GM23338 (cell line): Measurements from ENCODE around the gene SLC7A4. TPM values are rescaled to one million over a fixed set of nuclear protein-coding genes. Genes with fewer than 3 reads are reported as not detected.

Experiments
- ATAC-seq: fragments of 200-7000 bp; cut with Tn5 transposase; 3 replicates; pipeline ENCODE4 v1.9.1; 2020
- DNase-seq: peaks from one replicate; pipeline ENCODE4 v3.0.0-alpha.2; 2015; ENCODE audit warnings: low spot score
- H2AFZ ChIP-seq: fragments of 200-600 bp; sonication (generic); 2 replicates; pipeline ENCODE4 v1.8.0; 2016; ENCODE audit warnings: antibody characterized with exemption, mild to moderate bottlenecking, moderate library complexity
- H3F3A ChIP-seq: fragments of 200-600 bp; sonication (generic); replicated peaks from 2 replicates; pipeline ENCODE4 v1.8.0; 2017; ENCODE audit warnings: antibody characterized with exemption, mixed run types, low read depth
- H3K27ac ChIP-seq: fragments of 200-600 bp; sonication (generic); 2 replicates; pipeline ENCODE4 v1.6.1; 2016; ENCODE audit warnings: low read depth
- H3K27me3 ChIP-seq: fragments of 200-600 bp; sonication (generic); 2 replicates; pipeline ENCODE4 v1.8.0; 2016; ENCODE audit warnings: mild to moderate bottlenecking, mixed run types, moderate library complexity; ENCODE audit not compliant: insufficient read depth
- H3K36me3 ChIP-seq: fragments of 200-600 bp; sonication (generic); 2 replicates; pipeline ENCODE4 v1.8.0; 2016; ENCODE audit warnings: mild to moderate bottlenecking; ENCODE audit not compliant: insufficient read depth
- H3K4me1 ChIP-seq: fragments of 200-600 bp; sonication (generic); 2 replicates; pipeline ENCODE4 v1.8.0; 2016; ENCODE audit warnings: mild to moderate bottlenecking, moderate library complexity; ENCODE audit not compliant: insufficient read depth
- H3K4me2 ChIP-seq: fragments of 200-600 bp; sonication (generic); 2 replicates; pipeline ENCODE4 v1.7.1; 2017; ENCODE audit warnings: mixed run types
- H3K4me3 ChIP-seq: fragments of 200-600 bp; sonication (generic); 2 replicates; pipeline ENCODE4 v1.6.1; 2016; ENCODE audit warnings: mixed run types
- H3K79me2 ChIP-seq: fragments of 200-600 bp; sonication (generic); replicated peaks from 2 replicates; pipeline ENCODE4 v1.8.0; 2017; ENCODE audit warnings: mild to moderate bottlenecking; ENCODE audit not compliant: insufficient read depth
- H3K9me2 ChIP-seq: fragments of 200-600 bp; sonication (generic); 2 replicates; pipeline ENCODE4 v1.8.0; 2017; ENCODE audit not compliant: insufficient read depth
- H4K20me1 ChIP-seq: fragments of 200-600 bp; sonication (generic); replicated peaks from 2 replicates; pipeline ENCODE4 v1.8.0; 2017; ENCODE audit warnings: mild to moderate bottlenecking; ENCODE audit not compliant: insufficient read depth
- H3K27ac Mint-ChIP-seq: 2 replicates; pipeline ENCODE4 v1.8.0; 2020; ENCODE audit warnings: inconsistent platforms, mild to moderate bottlenecking, moderate library complexity, mixed read lengths
- H3K27me3 Mint-ChIP-seq: 3 replicates; pipeline ENCODE4 v1.8.0; 2022; ENCODE audit warnings: low read depth, mild to moderate bottlenecking, moderate library complexity, mixed read lengths, inconsistent platforms; ENCODE audit not compliant: insufficient read depth, poor library complexity
- H3K36me3 Mint-ChIP-seq: 3 replicates; pipeline ENCODE4 v1.8.0; 2021; ENCODE audit warnings: low read depth, mild to moderate bottlenecking, inconsistent platforms, moderate library complexity, mixed read lengths
- H3K4me1 Mint-ChIP-seq: 3 replicates; pipeline ENCODE4 v1.8.0; 2020; ENCODE audit warnings: mild to moderate bottlenecking, inconsistent platforms, mixed read lengths
- H3K4me3 Mint-ChIP-seq: 3 replicates; pipeline ENCODE4 v1.8.0; 2021; ENCODE audit warnings: moderate library complexity, mild to moderate bottlenecking, inconsistent platforms, mixed read lengths
- H3K9me3 Mint-ChIP-seq: 3 replicates; pipeline ENCODE4 v1.8.0; 2020; ENCODE audit warnings: moderate library complexity, mild to moderate bottlenecking, inconsistent platforms, mixed read lengths
- CREB1 ChIP-seq: fragments of 250-450 bp; sonication (Bioruptor Pico); IDR thresholded peaks from 2 replicates; pipeline ENCODE4 v1.5.0; 2020; ENCODE audit warnings: low read depth, mild to moderate bottlenecking, moderate library complexity
- EZH2 ChIP-seq: fragments of 200-600 bp; sonication (generic); IDR thresholded peaks from one replicate; pipeline ENCODE4 v1.8.0; 2017; ENCODE audit warnings: antibody characterized with exemption, mild to moderate bottlenecking, low read depth; ENCODE audit not compliant: unreplicated experiment
- EZH2phosphoT487 ChIP-seq: fragments of 200-600 bp; sonication (generic); IDR thresholded peaks from one replicate; pipeline ENCODE4 v1.8.1; 2018; ENCODE audit warnings: antibody characterized with exemption; ENCODE audit not compliant: unreplicated experiment
- JUNB ChIP-seq: IDR thresholded peaks from one replicate; pipeline ENCODE4 v1.6.1; 2016; ENCODE audit warnings: antibody characterized with exemption; ENCODE audit not compliant: unreplicated experiment
- NANOG ChIP-seq: IDR thresholded peaks from 2 replicates; pipeline ENCODE4 v1.6.1; 2016; ENCODE audit warnings: antibody characterized with exemption, borderline replicate concordance
- POLR2AphosphoS5 ChIP-seq: IDR thresholded peaks from 2 replicates; pipeline ENCODE4 v1.6.1; 2016; ENCODE audit warnings: antibody characterized with exemption, low read depth
- STAT1 ChIP-seq: IDR thresholded peaks from one replicate; pipeline ENCODE4 v1.6.1; 2016; ENCODE audit warnings: antibody characterized with exemption; ENCODE audit not compliant: unreplicated experiment
- ZNF114 ChIP-seq: fragments of 250-450 bp; sonication (Bioruptor Pico); IDR thresholded peaks from 2 replicates; pipeline ENCODE4 v1.5.0; 2020; ENCODE audit warnings: mild to moderate bottlenecking, moderate library complexity
- ZNF331 ChIP-seq: fragments of 250-450 bp; sonication (Bioruptor Pico); IDR thresholded peaks from 2 replicates; pipeline ENCODE4 v1.5.0; 2020; ENCODE audit warnings: low read depth, mild to moderate bottlenecking, moderate library complexity
- polyA plus RNA-seq: library from polyadenylated mRNA; unstranded; fragments of >200 nt; fragmentation: Nextera tagmentation; extraction: Ambion mirVana; gene quantifications from 2 replicates; pipeline ENCODE4 v1.2.1, GENCODE V29; 2016
- total RNA-seq: library from RNA; depleted of rRNA; stranded (reverse); fragments of >200 nt; shearing (Covaris generic); gene quantifications from 2 replicates; pipeline ENCODE4 v1.2.3, GENCODE V29; 2014
- TF ChIP-seq, protein P1 (sequence below): fragments of 250-450 bp; sonication (Bioruptor Pico); IDR thresholded peaks from 2 replicates; pipeline ENCODE4 v1.5.0; 2020; ENCODE audit warnings: mild to moderate bottlenecking, moderate library complexity
- TF ChIP-seq, protein P2 (sequence below): IDR thresholded peaks from one replicate; pipeline ENCODE4 v1.6.1; 2018; ENCODE audit warnings: antibody characterized with exemption; ENCODE audit not compliant: unreplicated experiment
- TF ChIP-seq, protein P3 (sequence below), 2 experiments: fragments of 200-600 bp in 1 of 2; sonication (generic) in 1 of 2; conservative IDR thresholded peaks; 2 replicates each; pipeline versions ENCODE4 v1.5.1 to v1.6.1; 2016 to 2017; ENCODE audit warnings: antibody characterized with exemption in 2 of 2, low read depth in 2 of 2, mild to moderate bottlenecking in 2 of 2, moderate library complexity in 1 of 2
- TF ChIP-seq, protein P4 (sequence below): IDR thresholded peaks from 2 replicates; pipeline ENCODE4 v1.6.1; 2016; ENCODE audit warnings: antibody characterized with exemption

Gene SLC7A4
- total and polyA plus RNA-seq, 2 experiments from 2014 or later: 0.07 to 0.44 TPM

DNA sequence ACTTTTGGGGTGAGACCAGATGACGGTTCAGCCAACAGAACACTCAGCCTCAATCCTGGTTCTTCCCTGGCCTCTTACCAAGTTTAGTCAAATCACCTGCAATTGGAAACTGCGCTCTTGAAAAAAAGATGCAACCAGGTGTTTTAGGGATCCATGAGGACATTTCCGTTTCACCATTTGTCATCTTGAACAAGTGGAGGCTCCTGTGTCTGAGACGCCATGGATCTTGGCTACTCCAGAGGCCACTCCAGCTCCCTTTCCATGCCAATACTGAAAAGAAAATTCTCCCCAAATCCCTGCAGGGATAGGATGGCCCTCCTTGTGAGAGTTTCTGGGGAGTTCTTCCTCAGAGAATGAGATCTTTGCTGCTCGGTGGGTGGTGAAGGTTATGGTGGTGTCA, 41.1 kb upstream of the SLC7A4 start:
- Histone ChIP-seq H4K20me1 (no peaks in the 10 kb centered on the region), H3K9me2 (no peaks in the 10 kb centered on the region), H3K4me1 (no peaks in the 10 kb centered on the region), H3K4me3 (no peak overlapping the region), H3K27ac (no peak overlapping the region), H3K36me3 (no peaks in the 10 kb centered on the region), H3F3A (no peaks in the 10 kb centered on the region), H3K4me2 (no peak overlapping the region), H3K79me2 (no peaks in the 10 kb centered on the region), H3K27me3 (no peaks in the 10 kb centered on the region), H2AFZ (no peak overlapping the region)
- Mint-ChIP-seq H3K4me3 (no peak overlapping the region), H3K36me3 (no peaks in the 10 kb centered on the region; the same call in 2 of the 3 replicates), H3K4me1 (no peaks in the 10 kb centered on the region), H3K9me3 (peaks cover 2% of the 10 kb centered on the region; the same call in 1 of the 3 replicates), H3K27me3 (peaks cover 3% of the 10 kb centered on the region), H3K27ac (no peak overlapping the region)
- DNase-seq (no peak), ATAC-seq (no peak)
- no peak for TF ChIP-seq ZNF114 (CRISPR knock-in tag)
- TF ChIP-seq, protein P1, sequence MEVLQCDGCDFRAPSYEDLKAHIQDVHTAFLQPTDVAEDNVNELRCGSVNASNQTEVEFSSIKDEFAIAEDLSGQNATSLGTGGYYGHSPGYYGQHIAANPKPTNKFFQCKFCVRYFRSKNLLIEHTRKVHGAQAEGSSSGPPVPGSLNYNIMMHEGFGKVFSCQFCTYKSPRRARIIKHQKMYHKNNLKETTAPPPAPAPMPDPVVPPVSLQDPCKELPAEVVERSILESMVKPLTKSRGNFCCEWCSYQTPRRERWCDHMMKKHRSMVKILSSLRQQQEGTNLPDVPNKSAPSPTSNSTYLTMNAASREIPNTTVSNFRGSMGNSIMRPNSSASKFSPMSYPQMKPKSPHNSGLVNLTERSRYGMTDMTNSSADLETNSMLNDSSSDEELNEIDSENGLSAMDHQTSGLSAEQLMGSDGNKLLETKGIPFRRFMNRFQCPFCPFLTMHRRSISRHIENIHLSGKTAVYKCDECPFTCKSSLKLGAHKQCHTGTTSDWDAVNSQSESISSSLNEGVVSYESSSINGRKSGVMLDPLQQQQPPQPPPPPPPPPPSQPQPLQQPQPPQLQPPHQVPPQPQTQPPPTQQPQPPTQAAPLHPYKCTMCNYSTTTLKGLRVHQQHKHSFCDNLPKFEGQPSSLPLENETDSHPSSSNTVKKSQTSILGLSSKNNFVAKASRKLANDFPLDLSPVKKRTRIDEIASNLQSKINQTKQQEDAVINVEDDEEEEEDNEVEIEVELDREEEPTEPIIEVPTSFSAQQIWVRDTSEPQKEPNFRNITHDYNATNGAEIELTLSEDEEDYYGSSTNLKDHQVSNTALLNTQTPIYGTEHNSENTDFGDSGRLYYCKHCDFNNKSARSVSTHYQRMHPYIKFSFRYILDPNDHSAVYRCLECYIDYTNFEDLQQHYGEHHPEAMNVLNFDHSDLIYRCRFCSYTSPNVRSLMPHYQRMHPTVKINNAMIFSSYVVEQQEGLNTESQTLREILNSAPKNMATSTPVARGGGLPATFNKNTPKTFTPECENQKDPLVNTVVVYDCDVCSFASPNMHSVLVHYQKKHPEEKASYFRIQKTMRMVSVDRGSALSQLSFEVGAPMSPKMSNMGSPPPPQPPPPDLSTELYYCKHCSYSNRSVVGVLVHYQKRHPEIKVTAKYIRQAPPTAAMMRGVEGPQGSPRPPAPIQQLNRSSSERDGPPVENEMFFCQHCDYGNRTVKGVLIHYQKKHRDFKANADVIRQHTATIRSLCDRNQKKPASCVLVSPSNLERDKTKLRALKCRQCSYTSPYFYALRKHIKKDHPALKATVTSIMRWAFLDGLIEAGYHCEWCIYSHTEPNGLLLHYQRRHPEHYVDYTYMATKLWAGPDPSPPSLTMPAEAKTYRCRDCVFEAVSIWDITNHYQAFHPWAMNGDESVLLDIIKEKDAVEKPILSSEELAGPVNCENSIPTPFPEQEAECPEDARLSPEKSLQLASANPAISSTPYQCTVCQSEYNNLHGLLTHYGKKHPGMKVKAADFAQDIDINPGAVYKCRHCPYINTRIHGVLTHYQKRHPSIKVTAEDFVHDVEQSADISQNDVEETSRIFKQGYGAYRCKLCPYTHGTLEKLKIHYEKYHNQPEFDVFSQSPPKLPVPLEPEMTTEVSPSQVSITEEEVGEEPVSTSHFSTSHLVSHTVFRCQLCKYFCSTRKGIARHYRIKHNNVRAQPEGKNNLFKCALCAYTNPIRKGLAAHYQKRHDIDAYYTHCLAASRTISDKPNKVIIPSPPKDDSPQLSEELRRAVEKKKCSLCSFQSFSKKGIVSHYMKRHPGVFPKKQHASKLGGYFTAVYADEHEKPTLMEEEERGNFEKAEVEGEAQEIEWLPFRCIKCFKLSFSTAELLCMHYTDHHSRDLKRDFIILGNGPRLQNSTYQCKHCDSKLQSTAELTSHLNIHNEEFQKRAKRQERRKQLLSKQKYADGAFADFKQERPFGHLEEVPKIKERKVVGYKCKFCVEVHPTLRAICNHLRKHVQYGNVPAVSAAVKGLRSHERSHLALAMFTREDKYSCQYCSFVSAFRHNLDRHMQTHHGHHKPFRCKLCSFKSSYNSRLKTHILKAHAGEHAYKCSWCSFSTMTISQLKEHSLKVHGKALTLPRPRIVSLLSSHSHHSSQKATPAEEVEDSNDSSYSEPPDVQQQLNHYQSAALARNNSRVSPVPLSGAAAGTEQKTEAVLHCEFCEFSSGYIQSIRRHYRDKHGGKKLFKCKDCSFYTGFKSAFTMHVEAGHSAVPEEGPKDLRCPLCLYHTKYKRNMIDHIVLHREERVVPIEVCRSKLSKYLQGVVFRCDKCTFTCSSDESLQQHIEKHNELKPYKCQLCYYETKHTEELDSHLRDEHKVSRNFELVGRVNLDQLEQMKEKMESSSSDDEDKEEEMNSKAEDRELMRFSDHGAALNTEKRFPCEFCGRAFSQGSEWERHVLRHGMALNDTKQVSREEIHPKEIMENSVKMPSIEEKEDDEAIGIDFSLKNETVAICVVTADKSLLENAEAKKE: no peak
- TF ChIP-seq STAT1: no peak
- no peak for TF ChIP-seq NANOG
- no peak for TF ChIP-seq EZH2phosphoT487
- TF ChIP-seq CREB1 (CRISPR knock-in tag): no peak
- TF ChIP-seq, protein P2, sequence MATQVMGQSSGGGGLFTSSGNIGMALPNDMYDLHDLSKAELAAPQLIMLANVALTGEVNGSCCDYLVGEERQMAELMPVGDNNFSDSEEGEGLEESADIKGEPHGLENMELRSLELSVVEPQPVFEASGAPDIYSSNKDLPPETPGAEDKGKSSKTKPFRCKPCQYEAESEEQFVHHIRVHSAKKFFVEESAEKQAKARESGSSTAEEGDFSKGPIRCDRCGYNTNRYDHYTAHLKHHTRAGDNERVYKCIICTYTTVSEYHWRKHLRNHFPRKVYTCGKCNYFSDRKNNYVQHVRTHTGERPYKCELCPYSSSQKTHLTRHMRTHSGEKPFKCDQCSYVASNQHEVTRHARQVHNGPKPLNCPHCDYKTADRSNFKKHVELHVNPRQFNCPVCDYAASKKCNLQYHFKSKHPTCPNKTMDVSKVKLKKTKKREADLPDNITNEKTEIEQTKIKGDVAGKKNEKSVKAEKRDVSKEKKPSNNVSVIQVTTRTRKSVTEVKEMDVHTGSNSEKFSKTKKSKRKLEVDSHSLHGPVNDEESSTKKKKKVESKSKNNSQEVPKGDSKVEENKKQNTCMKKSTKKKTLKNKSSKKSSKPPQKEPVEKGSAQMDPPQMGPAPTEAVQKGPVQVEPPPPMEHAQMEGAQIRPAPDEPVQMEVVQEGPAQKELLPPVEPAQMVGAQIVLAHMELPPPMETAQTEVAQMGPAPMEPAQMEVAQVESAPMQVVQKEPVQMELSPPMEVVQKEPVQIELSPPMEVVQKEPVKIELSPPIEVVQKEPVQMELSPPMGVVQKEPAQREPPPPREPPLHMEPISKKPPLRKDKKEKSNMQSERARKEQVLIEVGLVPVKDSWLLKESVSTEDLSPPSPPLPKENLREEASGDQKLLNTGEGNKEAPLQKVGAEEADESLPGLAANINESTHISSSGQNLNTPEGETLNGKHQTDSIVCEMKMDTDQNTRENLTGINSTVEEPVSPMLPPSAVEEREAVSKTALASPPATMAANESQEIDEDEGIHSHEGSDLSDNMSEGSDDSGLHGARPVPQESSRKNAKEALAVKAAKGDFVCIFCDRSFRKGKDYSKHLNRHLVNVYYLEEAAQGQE: no peak
- TF ChIP-seq, protein P3, sequence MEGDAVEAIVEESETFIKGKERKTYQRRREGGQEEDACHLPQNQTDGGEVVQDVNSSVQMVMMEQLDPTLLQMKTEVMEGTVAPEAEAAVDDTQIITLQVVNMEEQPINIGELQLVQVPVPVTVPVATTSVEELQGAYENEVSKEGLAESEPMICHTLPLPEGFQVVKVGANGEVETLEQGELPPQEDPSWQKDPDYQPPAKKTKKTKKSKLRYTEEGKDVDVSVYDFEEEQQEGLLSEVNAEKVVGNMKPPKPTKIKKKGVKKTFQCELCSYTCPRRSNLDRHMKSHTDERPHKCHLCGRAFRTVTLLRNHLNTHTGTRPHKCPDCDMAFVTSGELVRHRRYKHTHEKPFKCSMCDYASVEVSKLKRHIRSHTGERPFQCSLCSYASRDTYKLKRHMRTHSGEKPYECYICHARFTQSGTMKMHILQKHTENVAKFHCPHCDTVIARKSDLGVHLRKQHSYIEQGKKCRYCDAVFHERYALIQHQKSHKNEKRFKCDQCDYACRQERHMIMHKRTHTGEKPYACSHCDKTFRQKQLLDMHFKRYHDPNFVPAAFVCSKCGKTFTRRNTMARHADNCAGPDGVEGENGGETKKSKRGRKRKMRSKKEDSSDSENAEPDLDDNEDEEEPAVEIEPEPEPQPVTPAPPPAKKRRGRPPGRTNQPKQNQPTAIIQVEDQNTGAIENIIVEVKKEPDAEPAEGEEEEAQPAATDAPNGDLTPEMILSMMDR (conservative IDR thresholded peaks at IDR 0.05; ENCODE audit: low read depth in 2 of 2): no peak
- no peak for TF ChIP-seq JUNB
- no peak for TF ChIP-seq ZNF331 (CRISPR knock-in tag)
- TF ChIP-seq EZH2: no peak
- TF ChIP-seq, protein P4, sequence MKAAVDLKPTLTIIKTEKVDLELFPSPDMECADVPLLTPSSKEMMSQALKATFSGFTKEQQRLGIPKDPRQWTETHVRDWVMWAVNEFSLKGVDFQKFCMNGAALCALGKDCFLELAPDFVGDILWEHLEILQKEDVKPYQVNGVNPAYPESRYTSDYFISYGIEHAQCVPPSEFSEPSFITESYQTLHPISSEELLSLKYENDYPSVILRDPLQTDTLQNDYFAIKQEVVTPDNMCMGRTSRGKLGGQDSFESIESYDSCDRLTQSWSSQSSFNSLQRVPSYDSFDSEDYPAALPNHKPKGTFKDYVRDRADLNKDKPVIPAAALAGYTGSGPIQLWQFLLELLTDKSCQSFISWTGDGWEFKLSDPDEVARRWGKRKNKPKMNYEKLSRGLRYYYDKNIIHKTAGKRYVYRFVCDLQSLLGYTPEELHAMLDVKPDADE: no peak
- no peak for TF ChIP-seq POLR2AphosphoS5
